HCT116 (cell line): Measurements from ENCODE around the gene TMEM141.

Source experiments
- ATF3 ChIP-seq: IDR thresholded peaks from 2 replicates; pipeline ENCODE4 v1.6.1; 2012
- CBX3 ChIP-seq: IDR thresholded peaks from 2 replicates; pipeline ENCODE4 v1.6.1; 2012; ENCODE audit warnings: low read depth
- CEBPB ChIP-seq: IDR thresholded peaks from 2 replicates; pipeline ENCODE4 v1.6.1; 2012; ENCODE audit warnings: low read depth
- CTCF ChIP-seq, 3 experiments: fragments of 200-600 bp in 1 of 3; sonication (generic) in 1 of 3; IDR thresholded peaks in 2 of 3; conservative IDR thresholded peaks in 1 of 3; 2 replicates each; pipeline ENCODE4 v1.5.1; 2012 to 2017; ENCODE audit warnings: low read depth in 2 of 3, low read length in 2 of 3, antibody characterized with exemption in 1 of 3, borderline replicate concordance in 1 of 3, control low read depth in 1 of 3, mild to moderate bottlenecking in 1 of 3, mixed read lengths in 1 of 3, mixed run types in 1 of 3, moderate library complexity in 1 of 3; ENCODE audit not compliant: insufficient read depth in 1 of 3
- EZH2 ChIP-seq: fragments of 200-600 bp; sonication (generic); IDR thresholded peaks from 2 replicates; pipeline ENCODE4 v1.6.1; 2017; ENCODE audit warnings: antibody characterized with exemption, mixed run types
- EZH2phosphoT487 ChIP-seq: fragments of 200-600 bp; IDR thresholded peaks from 2 replicates; pipeline ENCODE4 v1.6.1; 2018; ENCODE audit warnings: antibody characterized with exemption, borderline replicate concordance
- JUND ChIP-seq: IDR thresholded peaks from 2 replicates; pipeline ENCODE4 v1.6.1; 2012
- MAX ChIP-seq: IDR thresholded peaks from 2 replicates; pipeline ENCODE4 v1.6.1; 2012
- POLR2A ChIP-seq: IDR thresholded peaks from 2 replicates; pipeline ENCODE4 v1.7.0; 2011; ENCODE audit warnings: borderline replicate concordance; ENCODE audit not compliant: insufficient read depth, insufficient read length; ENCODE audit errors: extremely low read depth
- POLR2AphosphoS5 ChIP-seq: IDR thresholded peaks from 2 replicates; pipeline ENCODE4 v1.6.1; 2011; ENCODE audit warnings: mild to moderate bottlenecking, low read depth, low read length, moderate library complexity
- RAD21 ChIP-seq: IDR thresholded peaks from 2 replicates; pipeline ENCODE4 v1.6.1; 2012; ENCODE audit warnings: low read depth, mild to moderate bottlenecking
- SP1 ChIP-seq: IDR thresholded peaks from 2 replicates; pipeline ENCODE4 v1.6.1; 2012; ENCODE audit warnings: low read depth

- TF ChIP-seq RAD21 (no peak), JUND (no peak), ATF3 (no peak), POLR2AphosphoS5 (no peak), EZH2phosphoT487 (no peak), CTCF (IDR thresholded peaks at IDR 0.05 in 2 of 3, conservative IDR thresholded peaks at IDR 0.05 in 1 of 3; ENCODE audit: borderline replicate concordance in 1 of 3, insufficient read depth in 1 of 3, low read depth in 2 of 3, low read length in 2 of 3) (no peak), EZH2 (no peak), POLR2A (no peak), SP1 (no peak), CBX3 (no peak), MAX (no peak), CEBPB (no peak)
Measured at GRCh38 chr9:136751244-136751643, 39.9 kb upstream of the TMEM141 start.
